Cardiac fibroblast (primary cell): Measurements from ENCODE around the gene RND2.
"Not testable (repeated sequence)": the region's sequence is repeated elsewhere in the genome, so short reads cannot be mapped to it uniquely, and the experiment has no call there.

Source experiments
- DNase-seq, 2 donors: peaks; one replicate each; pipeline versions ENCODE4 v3.0.0 to v3.0.0-alpha.2; 2010; ENCODE audit warnings: low read depth in 2 of 2
- H3K4me3 ChIP-seq, 2 donors: replicated peaks in 1 of 2; 1 replicate in 1 of 2; 2 replicates in 1 of 2; pipeline ENCODE4 v1.5.1; 2011; ENCODE audit warnings: low read depth in 2 of 2, low read length in 2 of 2, mild to moderate bottlenecking in 2 of 2, moderate library complexity in 1 of 2
- TF ChIP-seq, protein P1 (sequence below): IDR thresholded peaks from one replicate; pipeline ENCODE4 v1.5.1; 2011; ENCODE audit warnings: low read depth, mild to moderate bottlenecking, low read length, inconsistent platforms

Gene RND2

DNA sequence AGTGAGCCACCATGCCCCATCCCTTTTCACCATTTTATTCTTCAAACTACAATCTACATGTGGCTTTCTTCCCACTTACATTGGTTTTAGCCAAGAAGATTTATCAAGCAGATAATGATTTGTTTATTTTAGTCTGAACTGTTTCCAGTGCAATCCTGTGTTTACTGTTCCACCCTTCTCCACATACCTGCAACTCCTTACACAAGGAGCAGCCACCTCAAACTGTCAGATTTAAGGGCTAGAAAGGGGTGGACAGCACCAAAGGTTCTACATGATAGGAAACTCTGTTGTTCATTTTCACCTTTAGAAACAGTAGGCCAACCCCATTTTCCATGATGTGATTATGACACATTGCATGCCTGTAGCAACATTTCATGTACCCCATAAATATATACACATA is 42.8 kb upstream of the RND2 start:
- TF ChIP-seq, protein P1, sequence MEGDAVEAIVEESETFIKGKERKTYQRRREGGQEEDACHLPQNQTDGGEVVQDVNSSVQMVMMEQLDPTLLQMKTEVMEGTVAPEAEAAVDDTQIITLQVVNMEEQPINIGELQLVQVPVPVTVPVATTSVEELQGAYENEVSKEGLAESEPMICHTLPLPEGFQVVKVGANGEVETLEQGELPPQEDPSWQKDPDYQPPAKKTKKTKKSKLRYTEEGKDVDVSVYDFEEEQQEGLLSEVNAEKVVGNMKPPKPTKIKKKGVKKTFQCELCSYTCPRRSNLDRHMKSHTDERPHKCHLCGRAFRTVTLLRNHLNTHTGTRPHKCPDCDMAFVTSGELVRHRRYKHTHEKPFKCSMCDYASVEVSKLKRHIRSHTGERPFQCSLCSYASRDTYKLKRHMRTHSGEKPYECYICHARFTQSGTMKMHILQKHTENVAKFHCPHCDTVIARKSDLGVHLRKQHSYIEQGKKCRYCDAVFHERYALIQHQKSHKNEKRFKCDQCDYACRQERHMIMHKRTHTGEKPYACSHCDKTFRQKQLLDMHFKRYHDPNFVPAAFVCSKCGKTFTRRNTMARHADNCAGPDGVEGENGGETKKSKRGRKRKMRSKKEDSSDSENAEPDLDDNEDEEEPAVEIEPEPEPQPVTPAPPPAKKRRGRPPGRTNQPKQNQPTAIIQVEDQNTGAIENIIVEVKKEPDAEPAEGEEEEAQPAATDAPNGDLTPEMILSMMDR, result no peak
- DNase-seq, result no peak
- no peak overlapping the region for H3K4me3 ChIP-seq

DNA sequence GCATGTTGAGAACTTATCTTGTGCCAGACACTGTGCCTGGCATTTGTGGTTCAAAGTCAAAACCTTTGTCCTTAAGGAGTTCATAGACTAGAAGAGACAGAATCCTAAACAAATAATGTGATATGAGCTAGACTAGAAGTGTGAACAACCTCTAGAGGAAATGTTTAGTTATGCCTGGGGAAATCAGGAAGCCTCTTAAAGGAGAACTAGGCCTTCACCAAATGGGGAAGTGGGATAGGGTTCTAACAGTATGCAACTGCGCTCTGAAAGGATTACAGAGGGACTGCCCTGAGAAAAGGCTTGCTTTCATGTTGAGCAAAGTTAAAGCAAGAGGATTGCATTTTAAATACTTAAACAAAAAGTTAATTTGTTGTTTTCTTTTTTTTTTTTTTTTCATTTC is 39.8 kb upstream of the RND2 start:
- TF ChIP-seq, protein P1, result no peak
- DNase-seq, result no peak
- no peak overlapping the region for H3K4me3 ChIP-seq

DNA sequence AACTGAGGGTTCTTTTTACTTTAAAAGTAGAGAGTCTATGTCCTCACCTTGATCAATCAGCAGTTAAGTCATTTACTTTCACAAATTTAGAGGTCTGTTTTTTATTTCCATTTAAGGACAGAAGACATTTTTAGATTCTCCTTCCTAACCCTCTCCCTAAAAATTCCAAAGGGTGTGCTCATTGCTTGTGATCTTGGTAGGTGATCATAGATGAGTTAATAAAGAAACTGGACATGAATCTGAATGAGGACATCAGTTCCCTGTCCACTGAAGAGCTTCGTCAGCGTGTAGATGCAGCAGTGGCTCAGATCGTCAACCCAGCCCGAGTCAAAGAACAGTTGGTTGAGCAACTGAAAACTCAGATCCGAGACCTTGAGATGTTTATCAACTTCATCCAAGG is 35.9 kb upstream of the RND2 start:
- DNase-seq, result peak in 1 of 2 donors; percentile 36
- TF ChIP-seq, protein P1, result no peak
- no peak overlapping the region for H3K4me3 ChIP-seq

DNA sequence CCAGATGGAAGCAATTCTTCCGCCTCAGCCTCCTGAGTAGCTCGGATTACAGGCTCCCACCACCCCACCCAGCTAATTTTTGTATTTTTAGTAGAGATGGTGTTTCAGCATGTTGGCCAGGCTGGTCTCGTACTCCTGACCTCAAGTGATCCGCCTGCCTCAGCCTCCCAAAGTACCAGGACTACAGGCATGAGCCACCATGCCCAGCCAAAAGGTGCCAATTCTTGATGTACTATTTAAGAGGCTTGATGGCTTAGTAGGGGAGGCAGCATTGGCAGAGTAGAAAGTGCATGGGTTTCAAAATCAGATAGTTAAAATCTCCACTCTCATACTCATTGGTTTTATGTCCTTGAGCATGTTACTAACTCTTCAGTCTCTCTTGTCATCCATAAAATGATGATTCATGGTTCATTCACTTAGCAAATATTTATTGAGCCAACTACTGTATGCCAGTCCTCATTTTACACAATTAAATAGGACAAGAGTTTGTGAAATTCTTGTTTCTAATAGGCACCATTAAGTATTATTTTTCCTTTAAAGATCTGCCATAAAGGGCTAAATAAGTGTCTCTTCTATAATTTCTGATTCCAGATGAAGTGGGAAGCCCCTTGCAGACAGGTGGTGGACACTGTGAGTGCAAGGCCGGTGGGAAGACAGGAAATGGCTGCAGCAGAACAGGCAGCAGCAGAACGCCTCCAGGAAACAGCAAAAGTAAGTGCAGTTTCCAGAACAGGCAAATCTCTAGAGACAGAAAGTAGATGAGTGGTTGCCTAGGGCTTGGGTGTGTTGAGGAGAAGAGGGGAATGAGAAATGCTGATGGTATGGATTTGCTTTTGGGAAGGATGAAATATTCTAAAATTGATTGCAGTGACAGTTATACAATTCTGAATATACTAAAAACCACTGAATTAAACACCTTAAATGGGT is 35.0 kb upstream of the RND2 start:
- TF ChIP-seq, protein P1, result no peak
- peak in 1 of 2 donors; percentile 76 for DNase-seq
- H3K4me3 ChIP-seq, result no peak overlapping the region

DNA sequence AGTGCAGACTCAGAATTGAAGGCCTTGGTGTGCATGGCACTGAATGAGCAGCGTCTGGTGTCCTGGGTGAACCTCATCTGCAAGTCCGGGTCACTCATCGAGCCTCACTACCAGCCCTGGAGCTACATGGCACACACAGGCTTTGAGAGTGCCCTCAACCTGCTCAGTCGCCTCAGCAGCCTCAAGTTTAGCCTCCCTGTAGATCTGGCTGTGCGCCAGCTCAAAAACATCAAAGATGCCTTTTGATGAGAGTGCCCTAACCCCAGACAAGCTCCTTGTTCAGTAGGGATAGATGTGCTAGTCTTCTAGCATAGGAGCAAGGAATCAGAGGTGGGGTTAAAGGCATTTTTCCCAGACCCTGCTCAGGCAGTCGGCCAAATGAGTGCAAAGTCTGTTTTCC is 33.6 kb upstream of the RND2 start:
- DNase-seq, result no peak
- TF ChIP-seq, protein P1, result no peak
- no peak overlapping the region for H3K4me3 ChIP-seq

DNA sequence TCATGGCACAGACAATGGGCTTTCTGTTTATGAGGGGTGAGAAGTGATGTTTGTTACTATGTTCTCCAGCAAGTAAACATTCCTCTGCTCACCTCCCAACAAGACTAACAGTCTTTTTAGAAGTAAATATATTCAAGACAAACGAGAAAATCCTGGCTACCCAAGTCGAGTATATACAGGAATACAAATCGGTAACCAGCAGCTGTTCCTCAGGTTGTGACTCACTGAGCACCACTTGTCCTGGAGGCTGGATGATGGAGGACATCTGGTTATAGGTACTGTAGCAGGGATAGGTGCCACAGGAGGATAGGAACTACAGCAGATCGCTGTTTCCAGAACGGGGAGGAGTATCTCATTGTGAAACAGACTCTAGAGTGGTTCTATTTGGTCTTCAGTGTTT is 32.2 kb upstream of the RND2 start:
- TF ChIP-seq, protein P1, result no peak
- DNase-seq, result no peak
- no peak overlapping the region for H3K4me3 ChIP-seq

DNA sequence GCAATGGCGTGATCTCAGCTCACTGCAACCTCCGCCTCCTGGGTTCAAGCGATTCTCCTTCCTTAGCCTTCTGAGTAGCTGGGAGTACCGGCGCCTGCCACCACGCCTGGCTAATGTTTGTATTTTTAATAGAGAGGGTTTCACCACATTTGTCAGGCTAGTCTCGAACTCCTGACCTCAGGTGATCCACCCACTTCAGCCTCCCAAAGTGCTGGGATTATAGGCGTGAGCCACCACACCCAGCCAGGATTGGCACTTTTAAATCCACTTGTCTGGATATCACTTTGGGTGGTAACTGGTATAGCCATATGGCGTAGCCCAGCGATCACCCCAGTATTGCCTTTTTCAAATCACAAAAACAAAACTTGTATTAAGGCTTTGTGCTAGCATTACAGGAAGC is 31.1 kb upstream of the RND2 start:
- not testable (repeated sequence) for DNase-seq, H3K4me3 ChIP-seq
